Gastrocnemius medialis (tissue), 4 donors: ENCODE data around the gene FUZ.

Experiments used
- POLR2A ChIP-seq, 2 donors: fragments of 450-650 bp; IDR thresholded peaks; one replicate each; pipeline ENCODE4 v1.6.1; 2017; ENCODE audit warnings: antibody characterized with exemption in 2 of 2, mild to moderate bottlenecking in 2 of 2, moderate library complexity in 2 of 2
- TF ChIP-seq, protein P1 (sequence below), 5 experiments: fragments of 450-650 bp in 3 of 5; fragments of 200-600 bp in 2 of 5; sonication (generic) in 2 of 5; IDR thresholded peaks in 4 of 5; conservative IDR thresholded peaks in 1 of 5; 1 replicate in 4 of 5; 2 replicates in 1 of 5; pipeline ENCODE4 v1.5.1; 2016 to 2019; ENCODE audit warnings: antibody characterized with exemption in 5 of 5, mild to moderate bottlenecking in 3 of 5, moderate library complexity in 3 of 5

DNA sequence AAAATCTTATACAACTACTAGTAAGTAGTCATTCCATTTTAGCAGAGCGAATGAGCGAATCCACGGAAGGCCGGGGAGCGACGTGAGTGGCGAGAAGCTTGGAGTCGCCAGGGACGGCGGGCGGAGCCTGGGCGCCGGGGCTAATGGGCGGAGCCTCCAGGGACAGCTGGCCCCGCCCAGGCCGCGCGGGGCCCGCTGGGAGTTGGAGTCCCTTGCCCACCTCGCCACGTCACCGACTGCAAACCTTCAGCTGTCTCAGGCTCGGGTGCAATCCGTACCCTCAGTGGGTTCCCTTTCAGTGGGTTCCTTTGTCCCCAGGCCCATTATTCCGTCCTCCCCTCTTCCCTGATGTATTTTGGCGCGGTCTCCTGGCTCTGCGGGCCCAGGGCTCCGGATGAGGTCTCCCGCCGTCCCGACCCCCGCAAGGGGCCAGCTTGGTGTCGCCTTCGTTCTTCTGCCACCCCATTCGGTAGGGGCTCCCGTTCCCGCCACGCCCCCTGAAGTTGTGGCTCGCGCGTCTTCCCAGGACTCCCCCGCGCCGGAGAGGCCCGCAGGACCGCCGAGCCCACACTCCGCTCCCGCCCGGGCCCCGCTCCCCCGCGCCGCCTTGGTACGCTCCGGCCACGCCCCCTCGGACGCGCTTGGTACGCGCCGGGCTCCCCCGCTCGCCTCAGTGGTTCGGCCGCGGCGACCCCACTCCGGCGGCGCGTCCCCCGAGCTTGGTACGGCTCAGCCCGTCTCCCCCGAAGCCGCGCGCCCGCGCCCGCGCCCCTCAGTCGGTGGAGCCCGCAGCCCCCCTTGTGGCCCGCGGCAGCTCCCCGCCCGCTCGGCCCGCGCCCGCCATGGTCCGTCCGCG, 37.6 kb upstream of the FUZ start, which contains the start of gene PTOV1:
- TF ChIP-seq, protein P1, sequence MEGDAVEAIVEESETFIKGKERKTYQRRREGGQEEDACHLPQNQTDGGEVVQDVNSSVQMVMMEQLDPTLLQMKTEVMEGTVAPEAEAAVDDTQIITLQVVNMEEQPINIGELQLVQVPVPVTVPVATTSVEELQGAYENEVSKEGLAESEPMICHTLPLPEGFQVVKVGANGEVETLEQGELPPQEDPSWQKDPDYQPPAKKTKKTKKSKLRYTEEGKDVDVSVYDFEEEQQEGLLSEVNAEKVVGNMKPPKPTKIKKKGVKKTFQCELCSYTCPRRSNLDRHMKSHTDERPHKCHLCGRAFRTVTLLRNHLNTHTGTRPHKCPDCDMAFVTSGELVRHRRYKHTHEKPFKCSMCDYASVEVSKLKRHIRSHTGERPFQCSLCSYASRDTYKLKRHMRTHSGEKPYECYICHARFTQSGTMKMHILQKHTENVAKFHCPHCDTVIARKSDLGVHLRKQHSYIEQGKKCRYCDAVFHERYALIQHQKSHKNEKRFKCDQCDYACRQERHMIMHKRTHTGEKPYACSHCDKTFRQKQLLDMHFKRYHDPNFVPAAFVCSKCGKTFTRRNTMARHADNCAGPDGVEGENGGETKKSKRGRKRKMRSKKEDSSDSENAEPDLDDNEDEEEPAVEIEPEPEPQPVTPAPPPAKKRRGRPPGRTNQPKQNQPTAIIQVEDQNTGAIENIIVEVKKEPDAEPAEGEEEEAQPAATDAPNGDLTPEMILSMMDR (IDR thresholded peaks at IDR 0.05 in 4 of 5, conservative IDR thresholded peaks at IDR 0.05 in 1 of 5): peak in 1 of 5 experiments; percentile 11
- peak; percentile 87 to 91 for TF ChIP-seq POLR2A (IDR thresholded peaks at IDR 0.05)
